Measurements from ENCODE around the gene PAX3. TPM values are rescaled to one million over a fixed set of nuclear protein-coding genes. Genes with fewer than 3 reads are reported as not detected.

The PAX3 gene
- total RNA-seq, 2 donors from 2014 or later, result not detected

- no peak for DNase-seq
- Histone ChIP-seq H3K4me1 (ENCODE audit: control insufficient read depth, insufficient read depth, low read length) (no peaks in the 10 kb centered on the region), H3K4me3 (ENCODE audit: low read length) (no peak overlapping the region), H3K9me3 (ENCODE audit: control insufficient read depth, low read length) (no peaks in the 10 kb centered on the region), H3K9ac (ENCODE audit: extremely low read depth, low read length, poor library complexity, severe bottlenecking) (no peak overlapping the region), H3K27me3 (ENCODE audit: control insufficient read depth, insufficient read depth, low read length, poor library complexity, severe bottlenecking) (no peaks in the 10 kb centered on the region), H3K27ac (ENCODE audit: low read depth, low read length) (no peak overlapping the region), H3K36me3 (ENCODE audit: control insufficient read depth, insufficient read depth, low read length) (no peaks in the 10 kb centered on the region)
- no peak overlapping the region for H3K4me3 Mint-ChIP-seq
- no peak overlapping the region for H3K27ac Mint-ChIP-seq
- no peaks in the 10 kb centered on the region for H3K36me3 Mint-ChIP-seq (ENCODE audit: low read depth)
- peaks cover 11% of the 10 kb centered on the region for H3K9me3 Mint-ChIP-seq
- no peak for TF ChIP-seq CTCF (conservative IDR thresholded peaks at IDR 0.05)
- no peaks in the 10 kb centered on the region for H3K4me1 Mint-ChIP-seq
- H3K27me3 Mint-ChIP-seq (ENCODE audit: insufficient read depth), result peaks cover 31% of the 10 kb centered on the region
Measured at GRCh38 chr2:222336931-222337330, 38.1 kb upstream of the PAX3 start.

- Mint-ChIP-seq H3K27me3 (ENCODE audit: insufficient read depth) (peaks cover 31% of the 10 kb centered on the region), H3K9me3 (peaks cover 11% of the 10 kb centered on the region), H3K4me1 (no peaks in the 10 kb centered on the region), H3K4me3 (no peak overlapping the region), H3K36me3 (ENCODE audit: low read depth) (no peaks in the 10 kb centered on the region), H3K27ac (no peak overlapping the region)
- no peak for DNase-seq
- Histone ChIP-seq H3K9me3 (ENCODE audit: control insufficient read depth, low read length) (no peaks in the 10 kb centered on the region), H3K9ac (ENCODE audit: extremely low read depth, low read length, poor library complexity, severe bottlenecking) (no peak overlapping the region), H3K4me1 (ENCODE audit: control insufficient read depth, insufficient read depth, low read length) (no peaks in the 10 kb centered on the region), H3K4me3 (ENCODE audit: low read length) (no peak overlapping the region), H3K36me3 (ENCODE audit: control insufficient read depth, insufficient read depth, low read length) (no peaks in the 10 kb centered on the region), H3K27me3 (ENCODE audit: control insufficient read depth, insufficient read depth, low read length, poor library complexity, severe bottlenecking) (no peaks in the 10 kb centered on the region), H3K27ac (ENCODE audit: low read depth, low read length) (no peak overlapping the region)
- peak; percentile 22 for TF ChIP-seq CTCF (conservative IDR thresholded peaks at IDR 0.05)
- WGBS, 2 experiments (ENCODE audit: insufficient coverage in 1 of 2, insufficient read length in 1 of 2), result 86% methylated on average over 1 of the region's 1 CpG; no CpG with 5 or more reads in 1 of the 2 experiments
Measured at GRCh38 chr2:222336442-222336841, 37.6 kb upstream of the PAX3 start.

- H3K27me3 ChIP-seq (ENCODE audit: control insufficient read depth, insufficient read depth, low read length, poor library complexity, severe bottlenecking), result no peaks in the 10 kb centered on the region
- H3K9ac ChIP-seq (ENCODE audit: extremely low read depth, low read length, poor library complexity, severe bottlenecking), result no peak overlapping the region
- 97% methylated on average over 2 of the region's 2 CpGs; no CpG with 5 or more reads in 1 of the 2 experiments for WGBS, 2 experiments (ENCODE audit: insufficient coverage in 1 of 2, insufficient read length in 1 of 2)
- Mint-ChIP-seq H3K9me3 (peaks cover 12% of the 10 kb centered on the region), H3K4me1 (no peaks in the 10 kb centered on the region), H3K27ac (no peak overlapping the region), H3K36me3 (ENCODE audit: low read depth) (no peaks in the 10 kb centered on the region), H3K27me3 (ENCODE audit: insufficient read depth) (peaks cover 36% of the 10 kb centered on the region), H3K4me3 (no peak overlapping the region)
- H3K4me1 ChIP-seq (ENCODE audit: control insufficient read depth, insufficient read depth, low read length), result no peaks in the 10 kb centered on the region
- H3K27ac ChIP-seq (ENCODE audit: low read depth, low read length), result no peak overlapping the region
- H3K4me3 ChIP-seq (ENCODE audit: low read length), result no peak overlapping the region
- H3K9me3 ChIP-seq (ENCODE audit: control insufficient read depth, low read length), result peaks cover 2% of the 10 kb centered on the region
- DNase-seq, result no peak
- no peak for TF ChIP-seq CTCF (conservative IDR thresholded peaks at IDR 0.05)
- no peaks in the 10 kb centered on the region for H3K36me3 ChIP-seq (ENCODE audit: control insufficient read depth, insufficient read depth, low read length)
Measured at GRCh38 chr2:222334914-222335313, 36.1 kb upstream of the PAX3 start.

Data from endodermal cell (in vitro differentiated cells).